ENCODE data around the gene SSPN. TPM values are rescaled to one million over a fixed set of nuclear protein-coding genes. Genes with fewer than 3 reads are reported as not detected.

The SSPN gene
- total RNA-seq, 1 experiment from 2014 or later, result 0.17 TPM

DNA sequence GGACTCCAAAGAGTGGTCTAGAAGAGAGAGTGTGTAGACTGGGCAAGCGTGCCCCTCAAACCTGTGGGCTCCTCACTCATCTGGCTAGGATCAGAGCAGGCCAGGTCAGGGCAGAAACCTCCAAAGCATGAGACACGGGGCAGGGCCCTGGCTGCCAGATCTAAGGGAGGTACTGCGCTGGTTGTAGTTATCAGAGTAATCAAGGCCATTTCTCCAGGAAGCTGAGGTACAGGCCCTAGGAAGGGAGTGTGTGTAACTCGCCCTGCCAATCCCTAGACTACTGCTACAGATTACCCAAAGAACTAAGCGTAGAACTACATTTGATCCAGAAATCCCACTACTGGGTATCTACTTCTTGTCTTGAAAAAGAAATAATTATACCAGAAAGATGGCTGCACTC, 84.5 kb downstream of the SSPN start:
- ATAC-seq (no peak), DNase-seq (ENCODE audit: low read depth, low spot score) (no peak)
- intact Hi-C loops (cut with micrococcal nuclease), result no loop called here
- Histone ChIP-seq H3K4me3 (replicated peaks in 1 of 2; ENCODE audit: low read depth in 1 of 2, low read length in 2 of 2) (no peak overlapping the region), H3K9ac (ENCODE audit: low read length) (no peak overlapping the region), H3K9me2 (ENCODE audit: insufficient read depth) (no peaks in the 10 kb centered on the region), H3K4me2 (ENCODE audit: low read length) (no peak overlapping the region), H3K79me2 (ENCODE audit: insufficient read depth, low read length) (no peaks in the 10 kb centered on the region), H3K27me3 (ENCODE audit: insufficient read depth, low read length) (no peaks in the 10 kb centered on the region), H3K4me1 (ENCODE audit: control insufficient read depth in 1 of 2, insufficient read depth in 2 of 2, low read length in 2 of 2) (peaks cover 0 to 3% of the 10 kb centered on the region in 2 experiments; a peak in 2 of 4 replicates), H3K27ac (ENCODE audit: low read depth, low read length) (no peak overlapping the region), H2AFZ (ENCODE audit: low read depth, low read length, poor library complexity, severe bottlenecking) (no peak overlapping the region), H3K9me3 (ENCODE audit: control insufficient read depth in 1 of 2, insufficient read depth in 1 of 2, low read depth in 1 of 2, low read length in 2 of 2) (no peaks in the 10 kb centered on the region), H4K20me1 (ENCODE audit: insufficient read depth) (no peaks in the 10 kb centered on the region), H3K36me3 (ENCODE audit: control insufficient read depth in 1 of 2, insufficient read depth in 2 of 2, low read length in 2 of 2) (no peaks in the 10 kb centered on the region)
- TF ChIP-seq EZH2phosphoT487 (IDR thresholded peaks at IDR 0.05; ENCODE audit: borderline replicate concordance), result no peak
- ChIA-PET POLR2A (no interaction called here), CTCF (no interaction called here), RAD21 (ENCODE audit: low non-redundant PET in 1 of 2, low total read pairs in 2 of 2, uncharacterized antibody in 2 of 2, unreplicated experiment in 2 of 2) (no interaction called here)
- no TSS peak for BruUV-seq (replicated peaks)

DNA sequence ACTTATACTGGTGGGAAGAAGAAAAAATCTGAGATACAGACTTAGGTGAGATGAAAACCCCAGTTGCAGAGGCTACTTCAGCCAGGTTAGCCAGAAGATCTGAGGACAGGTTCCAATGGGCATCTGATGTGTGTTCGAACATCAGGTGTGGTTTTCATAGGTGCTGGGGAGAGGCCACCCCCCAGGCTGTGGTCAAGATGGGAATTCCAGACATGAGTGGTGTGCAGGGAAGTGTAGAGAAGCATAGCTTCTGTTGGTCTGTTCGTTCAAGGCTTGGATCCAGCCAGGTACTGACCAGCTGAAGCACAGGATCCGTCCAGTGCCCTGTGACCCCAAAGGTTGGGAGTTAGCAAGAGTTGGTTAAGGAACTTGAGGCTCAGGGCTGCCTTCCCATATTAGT, 85.5 kb downstream of the SSPN start:
- ChIA-PET POLR2A (no interaction called here), CTCF (no interaction called here), RAD21 (ENCODE audit: low non-redundant PET in 1 of 2, low total read pairs in 2 of 2, uncharacterized antibody in 2 of 2, unreplicated experiment in 2 of 2) (no interaction called here)
- Histone ChIP-seq H3K4me1 (ENCODE audit: control insufficient read depth in 1 of 2, insufficient read depth in 2 of 2, low read length in 2 of 2) (no peaks in the 10 kb centered on the region), H3K4me3 (replicated peaks in 1 of 2; ENCODE audit: low read depth in 1 of 2, low read length in 2 of 2) (no peak overlapping the region), H3K36me3 (ENCODE audit: control insufficient read depth in 1 of 2, insufficient read depth in 2 of 2, low read length in 2 of 2) (no peaks in the 10 kb centered on the region), H2AFZ (ENCODE audit: low read depth, low read length, poor library complexity, severe bottlenecking) (no peak overlapping the region), H4K20me1 (ENCODE audit: insufficient read depth) (no peaks in the 10 kb centered on the region), H3K27ac (ENCODE audit: low read depth, low read length) (no peak overlapping the region), H3K9ac (ENCODE audit: low read length) (no peak overlapping the region), H3K4me2 (ENCODE audit: low read length) (no peak overlapping the region), H3K9me3 (ENCODE audit: control insufficient read depth in 1 of 2, insufficient read depth in 1 of 2, low read depth in 1 of 2, low read length in 2 of 2) (no peaks in the 10 kb centered on the region), H3K27me3 (ENCODE audit: insufficient read depth, low read length) (no peaks in the 10 kb centered on the region), H3K9me2 (ENCODE audit: insufficient read depth) (no peaks in the 10 kb centered on the region), H3K79me2 (ENCODE audit: insufficient read depth, low read length) (no peaks in the 10 kb centered on the region)
- ATAC-seq (no peak), DNase-seq (ENCODE audit: low read depth, low spot score) (no peak)
- TF ChIP-seq EZH2phosphoT487 (IDR thresholded peaks at IDR 0.05; ENCODE audit: borderline replicate concordance) (no peak), ATF3 (IDR thresholded peaks at IDR 0.05) (no peak), CBX3 (IDR thresholded peaks at IDR 0.05; ENCODE audit: low read depth) (no peak), EGR1 (IDR thresholded peaks at IDR 0.05; ENCODE audit: low read depth) (no peak), JUND (IDR thresholded peaks at IDR 0.05) (no peak), ELF1 (IDR thresholded peaks at IDR 0.05; ENCODE audit: borderline replicate concordance, low read depth) (no peak), POLR2A (IDR thresholded peaks at IDR 0.05; ENCODE audit: borderline replicate concordance, extremely low read depth, insufficient read depth, insufficient read length) (no peak), SP1 (IDR thresholded peaks at IDR 0.05; ENCODE audit: low read depth) (no peak), CEBPB (IDR thresholded peaks at IDR 0.05; ENCODE audit: low read depth) (no peak)
- TF ChIP-seq, protein P1, sequence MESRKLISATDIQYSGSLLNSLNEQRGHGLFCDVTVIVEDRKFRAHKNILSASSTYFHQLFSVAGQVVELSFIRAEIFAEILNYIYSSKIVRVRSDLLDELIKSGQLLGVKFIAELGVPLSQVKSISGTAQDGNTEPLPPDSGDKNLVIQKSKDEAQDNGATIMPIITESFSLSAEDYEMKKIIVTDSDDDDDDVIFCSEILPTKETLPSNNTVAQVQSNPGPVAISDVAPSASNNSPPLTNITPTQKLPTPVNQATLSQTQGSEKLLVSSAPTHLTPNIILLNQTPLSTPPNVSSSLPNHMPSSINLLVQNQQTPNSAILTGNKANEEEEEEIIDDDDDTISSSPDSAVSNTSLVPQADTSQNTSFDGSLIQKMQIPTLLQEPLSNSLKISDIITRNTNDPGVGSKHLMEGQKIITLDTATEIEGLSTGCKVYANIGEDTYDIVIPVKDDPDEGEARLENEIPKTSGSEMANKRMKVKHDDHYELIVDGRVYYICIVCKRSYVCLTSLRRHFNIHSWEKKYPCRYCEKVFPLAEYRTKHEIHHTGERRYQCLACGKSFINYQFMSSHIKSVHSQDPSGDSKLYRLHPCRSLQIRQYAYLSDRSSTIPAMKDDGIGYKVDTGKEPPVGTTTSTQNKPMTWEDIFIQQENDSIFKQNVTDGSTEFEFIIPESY (IDR thresholded peaks at IDR 0.05; ENCODE audit: extremely low read depth, insufficient replicate concordance, low read length), result no peak
- TF ChIP-seq, protein P2, sequence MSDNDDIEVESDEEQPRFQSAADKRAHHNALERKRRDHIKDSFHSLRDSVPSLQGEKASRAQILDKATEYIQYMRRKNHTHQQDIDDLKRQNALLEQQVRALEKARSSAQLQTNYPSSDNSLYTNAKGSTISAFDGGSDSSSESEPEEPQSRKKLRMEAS (IDR thresholded peaks at IDR 0.05), result no peak
- TF ChIP-seq, protein P3, sequence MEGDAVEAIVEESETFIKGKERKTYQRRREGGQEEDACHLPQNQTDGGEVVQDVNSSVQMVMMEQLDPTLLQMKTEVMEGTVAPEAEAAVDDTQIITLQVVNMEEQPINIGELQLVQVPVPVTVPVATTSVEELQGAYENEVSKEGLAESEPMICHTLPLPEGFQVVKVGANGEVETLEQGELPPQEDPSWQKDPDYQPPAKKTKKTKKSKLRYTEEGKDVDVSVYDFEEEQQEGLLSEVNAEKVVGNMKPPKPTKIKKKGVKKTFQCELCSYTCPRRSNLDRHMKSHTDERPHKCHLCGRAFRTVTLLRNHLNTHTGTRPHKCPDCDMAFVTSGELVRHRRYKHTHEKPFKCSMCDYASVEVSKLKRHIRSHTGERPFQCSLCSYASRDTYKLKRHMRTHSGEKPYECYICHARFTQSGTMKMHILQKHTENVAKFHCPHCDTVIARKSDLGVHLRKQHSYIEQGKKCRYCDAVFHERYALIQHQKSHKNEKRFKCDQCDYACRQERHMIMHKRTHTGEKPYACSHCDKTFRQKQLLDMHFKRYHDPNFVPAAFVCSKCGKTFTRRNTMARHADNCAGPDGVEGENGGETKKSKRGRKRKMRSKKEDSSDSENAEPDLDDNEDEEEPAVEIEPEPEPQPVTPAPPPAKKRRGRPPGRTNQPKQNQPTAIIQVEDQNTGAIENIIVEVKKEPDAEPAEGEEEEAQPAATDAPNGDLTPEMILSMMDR (IDR thresholded peaks at IDR 0.05 in 2 of 3, conservative IDR thresholded peaks at IDR 0.05 in 1 of 3; ENCODE audit: borderline replicate concordance in 1 of 3, insufficient read depth in 1 of 3, low read depth in 2 of 3, low read length in 2 of 3), result no peak
- TF ChIP-seq, protein P4, sequence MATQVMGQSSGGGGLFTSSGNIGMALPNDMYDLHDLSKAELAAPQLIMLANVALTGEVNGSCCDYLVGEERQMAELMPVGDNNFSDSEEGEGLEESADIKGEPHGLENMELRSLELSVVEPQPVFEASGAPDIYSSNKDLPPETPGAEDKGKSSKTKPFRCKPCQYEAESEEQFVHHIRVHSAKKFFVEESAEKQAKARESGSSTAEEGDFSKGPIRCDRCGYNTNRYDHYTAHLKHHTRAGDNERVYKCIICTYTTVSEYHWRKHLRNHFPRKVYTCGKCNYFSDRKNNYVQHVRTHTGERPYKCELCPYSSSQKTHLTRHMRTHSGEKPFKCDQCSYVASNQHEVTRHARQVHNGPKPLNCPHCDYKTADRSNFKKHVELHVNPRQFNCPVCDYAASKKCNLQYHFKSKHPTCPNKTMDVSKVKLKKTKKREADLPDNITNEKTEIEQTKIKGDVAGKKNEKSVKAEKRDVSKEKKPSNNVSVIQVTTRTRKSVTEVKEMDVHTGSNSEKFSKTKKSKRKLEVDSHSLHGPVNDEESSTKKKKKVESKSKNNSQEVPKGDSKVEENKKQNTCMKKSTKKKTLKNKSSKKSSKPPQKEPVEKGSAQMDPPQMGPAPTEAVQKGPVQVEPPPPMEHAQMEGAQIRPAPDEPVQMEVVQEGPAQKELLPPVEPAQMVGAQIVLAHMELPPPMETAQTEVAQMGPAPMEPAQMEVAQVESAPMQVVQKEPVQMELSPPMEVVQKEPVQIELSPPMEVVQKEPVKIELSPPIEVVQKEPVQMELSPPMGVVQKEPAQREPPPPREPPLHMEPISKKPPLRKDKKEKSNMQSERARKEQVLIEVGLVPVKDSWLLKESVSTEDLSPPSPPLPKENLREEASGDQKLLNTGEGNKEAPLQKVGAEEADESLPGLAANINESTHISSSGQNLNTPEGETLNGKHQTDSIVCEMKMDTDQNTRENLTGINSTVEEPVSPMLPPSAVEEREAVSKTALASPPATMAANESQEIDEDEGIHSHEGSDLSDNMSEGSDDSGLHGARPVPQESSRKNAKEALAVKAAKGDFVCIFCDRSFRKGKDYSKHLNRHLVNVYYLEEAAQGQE (IDR thresholded peaks at IDR 0.05; ENCODE audit: low read depth), result no peak
- intact Hi-C loops (cut with micrococcal nuclease), result no loop called here
- BruUV-seq (replicated peaks), result no TSS peak

All from HCT116 (cell line).